Body of pancreas (tissue), 4 donors: ENCODE results near the gene TMEM203. TPM values are rescaled to one million over a fixed set of nuclear protein-coding genes. Genes with fewer than 3 reads are reported as not detected.

Source experiments
- ATAC-seq: fragments of 150-250 bp; one replicate; pipeline ENCODE4 v1.9.1; 2016
- DNase-seq, 4 donors: peaks; one replicate each; pipeline ENCODE4 v3.0.0-alpha.2; 2019
- H3K27ac ChIP-seq, 4 donors: fragments of 200-600 bp; sonication (generic); 1 replicate in 3 of 4; 2 replicates in 1 of 4; pipeline versions ENCODE4 v1.5.1 to v1.6.1; 2016 to 2019; ENCODE audit warnings: mild to moderate bottlenecking in 1 of 4, mixed read lengths in 1 of 4, moderate library complexity in 1 of 4
- H3K27me3 ChIP-seq, 2 donors: fragments of 200-600 bp; sonication (generic); one replicate each; pipeline ENCODE4 v1.6.0; 2016; ENCODE audit warnings: mild to moderate bottlenecking in 1 of 2
- H3K36me3 ChIP-seq, 2 donors: fragments of 200-600 bp; sonication (generic); replicated peaks in 1 of 2; 2 replicates each; pipeline ENCODE4 v1.5.1; 2016; ENCODE audit warnings: low read depth in 2 of 2; ENCODE audit not compliant: insufficient read depth in 1 of 2
- H3K4me1 ChIP-seq: fragments of 200-600 bp; sonication (generic); one replicate; pipeline ENCODE4 v1.6.0; 2016
- H3K4me3 ChIP-seq, 2 donors: fragments of 200-600 bp; sonication (generic); 1 replicate in 1 of 2; 2 replicates in 1 of 2; pipeline ENCODE4 v1.5.1; 2016 to 2019
- H3K9me3 ChIP-seq, 3 donors: fragments of 200-600 bp; sonication (generic); 1 replicate in 2 of 3; 2 replicates in 1 of 3; pipeline ENCODE4 v1.5.1; 2016
- CTCF ChIP-seq, 7 experiments: fragments of 450-650 bp in 4 of 7; fragments of 200-600 bp in 3 of 7; sonication (generic) in 3 of 7; IDR thresholded peaks; one replicate each; pipeline ENCODE4 v1.5.1; 2016 to 2019; ENCODE audit warnings: antibody characterized with exemption in 7 of 7
- POLR2A ChIP-seq, 3 donors: fragments of 450-650 bp; IDR thresholded peaks; one replicate each; pipeline ENCODE4 v1.6.1; 2016; ENCODE audit warnings: antibody characterized with exemption in 3 of 3, mild to moderate bottlenecking in 2 of 3
- WGBS, 2 donors: methylation state at CpG; one replicate each; pipeline ENCODE4 v1.1.5; 2017; 5-methylcytosine and 5-hydroxymethylcytosine counted together
- intact Hi-C: fragments of 100-400 bp; cut with DNase I; formaldehyde crosslinking; loops from one replicate; pipeline ENCODE4 v1.15.1; 2023
- total RNA-seq, 2 donors: library from RNA; depleted of rRNA; stranded (reverse); fragments of >200 nt; gene quantifications; one replicate each; pipeline ENCODE4 v1.1.0, GENCODE V29; 2016

TMEM203 gene
- 10 to 100 TPM; 11.9 to 18.1 TPM for total RNA-seq

GRCh38 chr9:137205126-137206069, at the start of gene TMEM203, which contains the start of gene NDOR1:
TMEM203 (minus strand) TSS chr9:137205648; CDS start chr9:137205414, 234 bp downstream.
NDOR1 (plus strand) TSS chr9:137205700; CDS start chr9:137205778, 78 bp downstream.
- TF ChIP-seq POLR2A (IDR thresholded peaks at IDR 0.05) (peak; percentile 53 to 77 (median 66)), CTCF (IDR thresholded peaks at IDR 0.05) (no peak)

GRCh38 chr9:137254624-137255447, 49.4 kb upstream of the TMEM203 start, which contains the start of gene NELFB:
NELFB (plus strand) TSS chr9:137255327.
- peaks cover 0 to 3% of the 10 kb centered on the region in 2 donors for H3K36me3 ChIP-seq
- TF ChIP-seq CTCF (IDR thresholded peaks at IDR 0.05), result peak in 2 of 7 experiments; percentile 25 to 42
- peak; percentile 37 to 78 (median 67) for TF ChIP-seq POLR2A (IDR thresholded peaks at IDR 0.05)
- peak within 1 kb of the TSS; percentile 63 to 84 (median 73) for H3K27ac ChIP-seq
- H3K27me3 ChIP-seq, result no peaks in the 10 kb centered on the region
- peaks cover 44% of the 10 kb centered on the region for H3K4me1 ChIP-seq
- DNase-seq (peak; percentile 92 to 94 (median 94)), ATAC-seq (peak; percentile 94)
- 1 to 3% methylated on average over 14 to 77 of the region's 105 CpGs for WGBS, 2 donors
- intact Hi-C loops, result no loop called here
- H3K4me3 ChIP-seq, result peak within 1 kb of the TSS; percentile 97 to 99
- H3K9me3 ChIP-seq, result no peaks in the 10 kb centered on the region

More at GRCh38 chr9:137205126-137206069, at the start of gene TMEM203, which contains the start of gene NDOR1:
- ATAC-seq (peak; percentile 51), DNase-seq (peak; percentile 87 to 92 (median 90))
- Histone ChIP-seq H3K9me3 (no peaks in the 10 kb centered on the region), H3K27ac (peak within 1 kb of the TSS; percentile 73 to 90 (median 82)), H3K4me1 (peaks cover 53% of the 10 kb centered on the region), H3K4me3 (peak within 1 kb of the TSS; percentile 83 to 97), H3K27me3 (no peaks in the 10 kb centered on the region), H3K36me3 (no peaks in the 10 kb centered on the region)
- 0% methylated on average over 1 to 74 of the region's 98 CpGs for WGBS, 2 donors
- intact Hi-C loops, result no loop called here

DNA sequence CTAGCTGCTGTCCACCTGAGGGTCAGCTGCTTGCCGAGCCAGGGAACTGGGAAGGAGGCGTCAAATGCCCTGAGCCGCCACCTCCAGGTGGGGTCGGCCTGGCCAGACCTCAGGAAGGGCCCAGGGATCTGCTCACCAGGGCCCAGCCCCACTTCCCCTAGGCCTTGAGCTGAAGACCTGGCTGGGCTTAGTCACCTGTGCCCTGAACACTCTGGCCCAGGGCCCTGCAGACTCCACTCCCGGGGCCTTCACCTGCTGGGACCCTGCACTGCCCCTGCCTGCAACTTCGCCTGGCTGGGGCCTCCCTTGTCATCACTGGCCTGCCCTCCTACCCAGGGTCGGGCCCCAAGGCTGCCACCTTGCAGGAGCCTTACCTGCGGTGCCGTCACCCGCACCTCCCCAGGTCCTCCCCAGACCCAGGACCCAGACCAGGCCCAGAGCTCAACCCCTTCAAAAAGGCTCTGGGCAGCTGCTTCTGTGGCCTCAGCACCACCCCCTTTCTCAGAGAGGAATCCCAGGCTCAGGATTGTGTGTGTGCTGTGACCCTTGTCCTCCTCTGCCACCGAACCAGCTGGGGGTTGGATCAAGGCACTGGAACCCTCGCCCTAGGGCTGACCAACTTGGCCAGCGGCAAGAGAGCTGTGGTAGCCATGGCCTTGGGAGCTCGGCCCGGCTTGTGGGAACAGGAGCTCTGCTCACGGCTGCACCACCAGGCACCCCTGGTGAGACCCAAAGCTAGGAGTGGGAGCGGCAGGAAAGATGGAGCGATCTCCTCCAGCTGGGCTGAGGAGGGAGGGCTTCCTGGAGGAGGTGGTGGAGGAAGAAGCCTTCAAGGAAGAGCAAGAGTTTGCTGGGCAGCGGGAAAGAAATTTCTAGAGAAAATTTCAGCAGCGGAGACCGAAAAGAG, 48.5 kb upstream of the TMEM203 start:
- WGBS, 2 donors, result 35 to 36% methylated on average over 14 to 21 of the region's 21 CpGs
- intact Hi-C loops, result no loop called here

More for the DNA sequence above, 48.5 kb upstream of the TMEM203 start:
- H3K4me3 ChIP-seq, result peak overlapping the region; percentile 56 to 63
- ATAC-seq, result peak; percentile 26
- TF ChIP-seq POLR2A (IDR thresholded peaks at IDR 0.05), result no peak
- TF ChIP-seq CTCF (IDR thresholded peaks at IDR 0.05), result no peak
- H3K27me3 ChIP-seq, result no peaks in the 10 kb centered on the region
- H3K9me3 ChIP-seq, result no peaks in the 10 kb centered on the region
- DNase-seq, result peak in 3 of 4 donors; percentile 47 to 65 (median 61)
- H3K4me1 ChIP-seq, result peaks cover 50% of the 10 kb centered on the region
- H3K27ac ChIP-seq, result peak overlapping the region; percentile 63 to 84 (median 72)
- peaks cover 0 to 2% of the 10 kb centered on the region in 2 donors for H3K36me3 ChIP-seq
